Forelimb muscle (tissue), 1 donor: ENCODE measurements around the gene TFG. TPM values are rescaled to one million over a fixed set of nuclear protein-coding genes. Genes with fewer than 3 reads are reported as not detected.

Experiments
- DNase-seq: peaks from one replicate; pipeline ENCODE4 v3.0.0-alpha.2; 2013; ENCODE audit warnings: low read depth
- polyA plus RNA-seq: library from polyadenylated mRNA; unstranded; fragments of 120-200 nt; gene quantifications from one replicate; pipeline ENCODE4 v1.2.1, GENCODE V29; 2013; ENCODE audit not compliant: insufficient read length

The TFG gene
- polyA plus RNA-seq, 1 donor = 83.8 TPM

DNA sequence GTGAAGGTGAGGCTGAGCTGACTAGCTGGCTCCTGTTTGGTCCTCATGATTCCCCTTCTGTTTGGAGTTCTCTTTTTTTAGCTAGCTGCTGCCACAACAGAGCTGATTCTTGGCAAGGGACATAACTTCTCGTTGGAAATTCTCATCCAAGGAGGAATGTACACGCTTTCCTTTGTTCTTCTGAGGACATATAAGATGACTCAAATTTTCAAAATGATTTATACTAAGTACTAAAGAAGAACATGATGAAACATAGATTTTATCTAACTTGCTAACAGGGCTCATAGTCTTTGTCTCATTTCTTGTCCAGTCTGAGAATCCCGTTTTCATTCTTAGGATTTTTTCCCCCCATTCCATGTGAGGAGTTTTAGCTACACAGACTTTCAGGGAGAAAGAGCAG is 2.9 kb upstream of the TFG start:
- DNase-seq = no peak

DNA sequence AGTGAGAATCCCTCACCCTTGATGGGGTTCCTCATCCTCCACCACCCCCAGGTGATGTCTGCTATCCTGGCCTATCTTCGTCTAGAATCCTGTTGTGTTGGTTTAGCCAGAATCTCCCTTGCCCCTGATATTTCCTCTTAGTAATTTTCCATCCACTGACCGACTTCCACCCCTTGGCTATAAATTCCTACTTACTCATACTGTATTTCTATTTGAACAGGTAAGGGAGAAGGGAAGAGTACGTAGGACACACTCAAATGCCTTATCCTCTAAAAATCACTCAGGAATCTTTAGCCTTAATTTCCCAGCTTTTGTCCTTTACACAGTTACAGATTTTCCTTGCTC is 678 bp upstream of the TFG start:
- no peak for DNase-seq

GRCh38 chr3:100709842-100710260 is 557 bp downstream of the TFG start:
- no peak for DNase-seq

DNA sequence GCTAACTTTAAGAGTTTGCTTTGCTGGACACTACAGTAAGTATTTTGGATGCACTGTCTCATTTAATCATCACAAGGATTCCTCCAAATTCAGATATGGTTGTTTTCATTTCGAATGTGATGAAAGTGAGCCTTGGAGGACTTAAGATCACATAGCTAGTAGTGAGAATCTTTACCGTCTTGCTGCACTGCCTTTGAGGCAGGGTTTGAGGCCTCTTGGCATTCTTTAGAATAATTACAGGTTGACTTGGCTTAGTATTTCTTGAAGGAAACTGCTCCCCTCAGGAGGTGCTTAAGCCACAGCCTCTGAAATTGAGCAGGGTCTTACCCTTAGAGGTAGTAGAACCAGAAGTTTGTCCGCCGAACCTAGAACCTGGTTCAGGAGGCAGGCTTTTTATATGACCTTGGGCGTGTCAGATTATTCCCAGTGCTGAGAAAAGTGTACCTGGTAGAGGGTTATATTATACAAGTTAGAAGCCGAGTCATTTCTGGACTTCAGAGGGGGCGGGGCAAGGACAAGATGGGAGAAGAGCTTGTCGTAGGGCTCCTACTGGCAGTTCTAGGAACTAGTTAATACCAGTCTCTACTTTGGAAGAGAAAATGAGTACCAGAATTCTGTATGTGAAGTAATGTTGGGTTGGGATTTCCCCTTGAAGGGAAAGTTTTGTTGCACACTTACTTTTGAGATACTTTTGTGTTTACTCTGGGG is 1.1 kb downstream of the TFG start:
- DNase-seq = no peak

DNA sequence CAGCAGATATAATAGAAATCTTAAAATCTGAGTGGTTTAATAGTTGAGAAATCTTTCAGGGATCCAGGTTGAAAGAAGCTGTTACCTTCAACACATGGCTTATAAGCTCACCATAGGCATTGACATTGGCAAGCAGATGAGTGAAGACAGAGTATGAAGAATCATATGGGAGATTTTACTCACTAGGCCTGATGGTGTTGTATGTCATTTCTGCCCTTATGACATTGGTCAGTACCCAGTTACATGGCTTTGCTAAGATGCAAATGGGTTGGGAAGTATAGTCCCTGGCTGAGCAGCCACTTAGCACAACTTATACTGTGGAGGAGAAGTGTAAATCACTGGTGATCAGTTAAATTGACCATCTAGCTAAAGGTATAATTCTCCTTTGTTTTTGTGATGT is 5.9 kb downstream of the TFG start:
- DNase-seq = no peak

DNA sequence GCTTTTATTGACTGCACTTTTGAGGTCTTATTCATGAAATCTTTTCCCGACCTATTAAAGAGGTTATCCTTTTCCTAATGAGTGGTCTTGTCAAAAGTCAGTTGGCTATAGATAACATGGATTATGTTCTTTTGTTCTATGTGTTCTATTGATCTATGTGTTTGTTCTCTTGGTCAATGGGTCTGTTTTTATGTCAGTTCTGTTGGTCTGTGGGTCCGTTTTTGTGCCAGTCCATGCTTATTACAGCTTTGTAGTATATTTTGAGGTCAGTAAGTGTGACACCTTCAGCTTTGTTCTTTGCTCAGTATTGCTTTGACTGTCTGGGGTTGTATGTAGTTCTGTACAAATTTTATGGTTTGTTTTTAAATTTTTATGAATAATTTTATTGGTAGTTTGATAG is 7.8 kb downstream of the TFG start:
- DNase-seq = no peak

DNA sequence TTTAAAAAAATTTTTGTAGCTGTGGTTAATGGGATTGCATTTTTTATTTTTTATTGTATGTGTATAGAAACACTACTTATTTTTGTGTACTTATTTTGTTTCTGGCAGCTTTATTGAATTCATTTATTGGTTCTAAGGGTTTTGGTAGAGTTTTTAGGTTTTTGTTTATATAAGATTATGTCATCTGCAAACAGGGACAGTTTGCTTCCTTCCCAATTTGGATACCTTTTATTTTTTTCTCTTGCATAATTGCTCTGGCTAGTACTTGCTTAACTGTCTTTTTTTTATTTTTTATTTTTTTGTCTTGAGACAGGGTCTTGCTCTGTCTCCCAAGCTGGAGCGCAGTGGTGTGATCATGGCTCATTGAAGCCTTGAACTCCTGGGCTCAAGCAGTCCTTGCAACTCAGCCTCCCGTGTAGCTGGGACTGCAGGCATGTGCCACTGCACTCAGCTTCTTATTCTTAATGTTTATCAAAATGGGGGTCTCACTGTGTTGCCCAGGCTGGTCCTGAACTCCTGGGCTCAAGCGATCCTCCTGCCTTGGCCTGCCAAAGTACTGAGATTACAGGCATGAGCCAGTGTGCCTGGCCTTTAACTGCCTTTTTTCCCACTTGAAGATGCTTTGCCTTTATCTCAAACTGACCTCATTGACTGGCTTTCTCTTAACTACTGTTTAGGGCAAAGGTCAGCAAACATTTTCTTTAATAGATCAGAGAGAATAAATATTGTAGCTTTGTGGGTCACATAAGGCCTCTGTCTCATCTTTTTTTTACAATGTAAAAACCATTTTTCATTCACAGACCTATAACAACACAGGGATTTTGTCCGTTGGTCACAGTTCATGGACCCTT is 8.6 kb downstream of the TFG start:
- no peak for DNase-seq

- DNase-seq = no peak
Measured at GRCh38 chr3:100719136-100719535, 9.8 kb downstream of the TFG start.

GRCh38 chr3:100720426-100720825 is 11.1 kb downstream of the TFG start:
- DNase-seq = no peak

DNA sequence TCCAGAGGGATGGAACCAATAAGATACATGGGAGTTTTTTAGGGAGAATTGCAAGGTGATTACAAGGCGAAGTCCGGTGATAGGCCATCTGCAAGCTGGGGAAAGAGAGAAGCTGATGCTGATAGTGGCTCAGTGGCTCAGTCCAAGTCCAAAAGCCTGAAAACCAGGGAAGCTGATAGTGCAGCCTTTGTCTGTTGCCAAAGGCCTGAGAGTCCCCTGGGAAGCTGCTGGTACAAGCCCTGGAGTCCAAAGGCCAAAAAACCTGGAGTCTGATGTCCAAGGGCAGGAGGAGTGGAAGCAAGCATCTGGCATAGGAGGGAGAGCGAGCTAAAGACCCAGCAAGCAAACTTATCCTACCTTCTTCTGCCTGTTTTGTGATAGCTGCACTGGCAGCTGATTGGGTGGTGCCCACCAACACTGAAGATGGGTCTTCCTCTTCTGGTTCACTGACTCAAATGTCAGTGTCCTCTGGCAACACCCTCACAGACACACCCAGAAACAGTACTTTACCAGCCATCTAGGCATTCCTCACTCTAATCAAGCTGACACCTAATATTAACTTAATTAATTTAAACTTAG is 16.7 kb downstream of the TFG start:
- DNase-seq = no peak

GRCh38 chr3:100726706-100727105 is 17.4 kb downstream of the TFG start:
- DNase-seq = no peak

GRCh38 chr3:100730524-100730923 is 21.2 kb downstream of the TFG start:
- DNase-seq = no peak

- DNase-seq = no peak
Measured at GRCh38 chr3:100732435-100732834, 23.1 kb downstream of the TFG start.

DNA sequence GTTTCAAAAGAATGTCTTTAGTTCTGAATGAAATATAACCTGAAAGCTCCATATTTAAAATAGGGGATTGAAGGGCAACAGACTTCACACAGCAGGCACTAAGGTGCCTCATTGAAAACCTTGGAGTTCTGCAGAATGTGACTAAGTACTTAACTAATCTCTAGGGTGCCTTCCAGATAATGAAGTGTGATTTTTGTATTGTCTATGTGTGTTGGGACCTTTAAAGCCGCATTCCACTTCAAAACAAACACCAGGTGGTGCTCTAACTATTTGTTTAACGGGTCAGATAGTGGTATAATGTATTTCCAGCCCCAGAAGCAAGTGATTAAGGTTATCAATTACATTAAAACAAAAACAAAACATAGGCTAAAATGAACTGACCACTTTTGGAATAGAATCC is 28.0 kb downstream of the TFG start:
- DNase-seq = no peak

- no peak for DNase-seq
Measured at GRCh38 chr3:100740207-100740606, 30.9 kb downstream of the TFG start.

DNA sequence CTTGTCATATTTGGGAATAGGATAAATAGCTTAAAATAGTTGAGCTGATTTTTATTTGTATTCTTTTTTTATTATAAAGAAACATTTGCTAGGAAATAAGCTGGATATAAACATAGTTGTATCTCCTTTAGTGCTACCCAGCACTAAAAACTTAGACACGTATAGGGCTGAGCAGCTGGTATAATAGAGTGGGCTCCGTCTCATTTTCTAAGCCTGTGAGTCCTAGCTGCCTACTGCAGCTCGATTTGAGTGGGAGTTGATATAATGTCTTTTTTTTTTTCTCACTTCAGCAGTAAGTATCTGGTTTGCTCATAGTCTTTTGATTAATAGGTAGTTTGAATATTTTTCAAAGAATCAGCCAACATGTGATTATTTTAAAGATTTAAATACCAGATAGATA is 34.2 kb downstream of the TFG start:
- DNase-seq = no peak

GRCh38 chr3:100744671-100745070 is 35.4 kb downstream of the TFG start:
- DNase-seq = no peak

DNA sequence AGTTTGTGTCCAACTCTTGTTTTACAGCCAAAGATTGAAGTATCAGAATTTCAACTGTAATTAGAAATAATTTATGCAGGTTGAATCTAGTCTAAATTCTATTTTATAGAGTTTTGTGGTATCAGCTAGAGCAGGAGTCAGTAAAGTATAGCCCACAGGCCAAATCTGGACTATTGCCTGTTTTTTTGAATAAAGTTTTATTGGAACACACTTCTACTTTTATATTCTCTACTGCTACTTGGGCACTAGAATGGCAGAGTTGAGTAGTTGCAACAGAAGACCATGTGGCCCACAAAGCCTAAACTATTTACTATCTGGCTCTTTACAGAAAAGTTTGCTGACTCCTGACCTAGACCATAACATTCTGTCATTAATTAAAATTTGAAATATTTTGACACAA is 36.3 kb downstream of the TFG start:
- no peak for DNase-seq

GRCh38 chr3:100746092-100746491 is 36.8 kb downstream of the TFG start:
- DNase-seq = no peak

DNA sequence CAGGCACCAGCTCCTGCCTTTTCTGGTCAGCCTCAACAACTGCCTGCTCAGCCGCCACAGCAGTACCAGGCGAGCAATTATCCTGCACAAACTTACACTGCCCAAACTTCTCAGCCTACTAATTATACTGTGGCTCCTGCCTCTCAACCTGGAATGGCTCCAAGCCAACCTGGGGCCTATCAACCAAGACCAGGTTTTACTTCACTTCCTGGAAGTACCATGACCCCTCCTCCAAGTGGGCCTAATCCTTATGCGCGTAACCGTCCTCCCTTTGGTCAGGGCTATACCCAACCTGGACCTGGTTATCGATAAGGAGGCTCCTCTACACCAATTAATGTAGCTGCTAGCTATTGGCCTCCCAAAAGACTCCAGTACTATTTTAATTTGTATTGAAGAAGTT is 38.9 kb downstream of the TFG start:
- no peak for DNase-seq

- no peak for DNase-seq
Measured at GRCh38 chr3:100748967-100749366, 39.7 kb downstream of the TFG start.

- DNase-seq = no peak
Measured at GRCh38 chr3:100753846-100754245, 44.6 kb downstream of the TFG start.
